Activated T-cell treated with anti-CD3 and anti-CD28 coated beads, Interleukin-2, amount 50 U/mL, for 24 hours (primary cell): ENCODE measurements around the gene CNTRL.
A peak's percentile ranks its signal among the peaks of the same experiment; 100 is the strongest.

Experiments used
- DNase-seq: peaks from one replicate; pipeline ENCODE4 v3.0.0-alpha.2; 2020
- H3K27ac Mint-ChIP-seq: 2 replicates; pipeline ENCODE4 v1.8.0; 2020; ENCODE audit warnings: mild to moderate bottlenecking, mixed read lengths
- H3K27me3 Mint-ChIP-seq: 2 replicates; pipeline ENCODE4 v1.8.0; 2020; ENCODE audit warnings: mixed read lengths
- H3K36me3 Mint-ChIP-seq: 2 replicates; pipeline ENCODE4 v1.8.0; 2020; ENCODE audit warnings: low read depth, mixed read lengths
- H3K4me1 Mint-ChIP-seq: 2 replicates; pipeline ENCODE4 v1.8.0; 2020; ENCODE audit warnings: low read depth, mixed read lengths
- H3K4me3 Mint-ChIP-seq: 2 replicates; pipeline ENCODE4 v1.8.0; 2020; ENCODE audit warnings: mild to moderate bottlenecking, moderate library complexity, mixed read lengths
- H3K9me3 Mint-ChIP-seq: 2 replicates; pipeline ENCODE4 v1.8.0; 2020; ENCODE audit warnings: mixed read lengths

CNTRL gene

GRCh38 chr9:121204611-121205010 is 129.9 kb downstream of the CNTRL start:
- Mint-ChIP-seq H3K4me3 (no peak overlapping the region), H3K36me3 (peaks cover 21% of the 10 kb centered on the region)

GRCh38 chr9:121206516-121207370 is 132.0 kb downstream of the CNTRL start:
- Mint-ChIP-seq H3K27ac (no peak overlapping the region), H3K4me1 (peaks cover 31% of the 10 kb centered on the region), H3K27me3 (no peaks in the 10 kb centered on the region), H3K9me3 (no peaks in the 10 kb centered on the region), H3K36me3 (peaks cover 6% of the 10 kb centered on the region), H3K4me3 (no peak overlapping the region)
- DNase-seq, result no peak

More at GRCh38 chr9:121204611-121205010, 129.9 kb downstream of the CNTRL start:
- Mint-ChIP-seq H3K9me3 (no peaks in the 10 kb centered on the region), H3K27ac (no peak overlapping the region), H3K27me3 (no peaks in the 10 kb centered on the region), H3K4me1 (peaks cover 36% of the 10 kb centered on the region)
- no peak for DNase-seq

- no peaks in the 10 kb centered on the region for H3K27me3 Mint-ChIP-seq
- no peaks in the 10 kb centered on the region for H3K9me3 Mint-ChIP-seq
- peaks cover 25% of the 10 kb centered on the region for H3K4me1 Mint-ChIP-seq
- no peak overlapping the region for H3K27ac Mint-ChIP-seq
- no peak for DNase-seq
- H3K4me3 Mint-ChIP-seq, result no peak overlapping the region
- H3K36me3 Mint-ChIP-seq, result peaks cover 2% of the 10 kb centered on the region
These were observed 132.7 kb downstream of the CNTRL start for GRCh38 chr9:121207371-121207940.

GRCh38 chr9:121210536-121210935 is 135.8 kb downstream of the CNTRL start:
- H3K4me3 Mint-ChIP-seq, result no peak overlapping the region
- H3K9me3 Mint-ChIP-seq, result no peaks in the 10 kb centered on the region
- H3K36me3 Mint-ChIP-seq, result peaks cover 2% of the 10 kb centered on the region
- H3K27ac Mint-ChIP-seq, result no peak overlapping the region
- no peaks in the 10 kb centered on the region for H3K27me3 Mint-ChIP-seq
- H3K4me1 Mint-ChIP-seq, result peaks cover 22% of the 10 kb centered on the region
- DNase-seq, result no peak

- Mint-ChIP-seq H3K4me3 (no peak overlapping the region), H3K27me3 (no peaks in the 10 kb centered on the region), H3K27ac (peak overlapping the region; percentile 45), H3K36me3 (peaks cover 2% of the 10 kb centered on the region), H3K9me3 (no peaks in the 10 kb centered on the region), H3K4me1 (peaks cover 8% of the 10 kb centered on the region)
- peak; percentile 80 for DNase-seq
These were observed 138.5 kb downstream of the CNTRL start for GRCh38 chr9:121213136-121213806.

- Mint-ChIP-seq H3K4me3 (no peak overlapping the region), H3K27ac (no peak overlapping the region), H3K36me3 (peaks cover 2% of the 10 kb centered on the region), H3K4me1 (peaks cover 8% of the 10 kb centered on the region), H3K27me3 (no peaks in the 10 kb centered on the region), H3K9me3 (no peaks in the 10 kb centered on the region)
- DNase-seq, result no peak
These were observed 139.2 kb downstream of the CNTRL start for GRCh38 chr9:121214005-121214404.

- no peak for DNase-seq
- Mint-ChIP-seq H3K4me1 (peaks cover 8% of the 10 kb centered on the region), H3K27ac (no peak overlapping the region), H3K9me3 (no peaks in the 10 kb centered on the region), H3K27me3 (no peaks in the 10 kb centered on the region), H3K4me3 (no peak overlapping the region), H3K36me3 (no peaks in the 10 kb centered on the region)
These were observed 141.6 kb downstream of the CNTRL start for GRCh38 chr9:121216271-121216805.

- Mint-ChIP-seq H3K36me3 (no peaks in the 10 kb centered on the region), H3K9me3 (no peaks in the 10 kb centered on the region), H3K4me3 (no peak overlapping the region), H3K27me3 (no peaks in the 10 kb centered on the region), H3K27ac (no peak overlapping the region), H3K4me1 (peaks cover 8% of the 10 kb centered on the region)
- DNase-seq, result no peak
These were observed 143.0 kb downstream of the CNTRL start for GRCh38 chr9:121217609-121218292.

GRCh38 chr9:121218357-121219027 is 143.7 kb downstream of the CNTRL start:
- Mint-ChIP-seq H3K4me3 (no peak overlapping the region), H3K36me3 (no peaks in the 10 kb centered on the region), H3K9me3 (no peaks in the 10 kb centered on the region), H3K27me3 (no peaks in the 10 kb centered on the region), H3K27ac (no peak overlapping the region), H3K4me1 (peaks cover 5% of the 10 kb centered on the region)
- DNase-seq, result no peak

GRCh38 chr9:121219530-121219929 is 144.8 kb downstream of the CNTRL start:
- H3K36me3 Mint-ChIP-seq, result no peaks in the 10 kb centered on the region
- no peak for DNase-seq
- H3K4me3 Mint-ChIP-seq, result no peak overlapping the region
- H3K27ac Mint-ChIP-seq, result no peak overlapping the region
- H3K27me3 Mint-ChIP-seq, result no peaks in the 10 kb centered on the region
- H3K4me1 Mint-ChIP-seq, result peaks cover 5% of the 10 kb centered on the region
- H3K9me3 Mint-ChIP-seq, result no peaks in the 10 kb centered on the region

GRCh38 chr9:121220996-121221663 is 146.4 kb downstream of the CNTRL start:
- no peak overlapping the region for H3K4me3 Mint-ChIP-seq
- no peaks in the 10 kb centered on the region for H3K9me3 Mint-ChIP-seq
- no peak overlapping the region for H3K27ac Mint-ChIP-seq
- no peaks in the 10 kb centered on the region for H3K27me3 Mint-ChIP-seq
- peaks cover 5% of the 10 kb centered on the region for H3K4me1 Mint-ChIP-seq
- no peak for DNase-seq
- H3K36me3 Mint-ChIP-seq, result no peaks in the 10 kb centered on the region

- DNase-seq, result no peak
- Mint-ChIP-seq H3K9me3 (no peaks in the 10 kb centered on the region), H3K4me1 (peaks cover 5% of the 10 kb centered on the region), H3K27ac (no peak overlapping the region), H3K4me3 (no peak overlapping the region), H3K36me3 (no peaks in the 10 kb centered on the region), H3K27me3 (no peaks in the 10 kb centered on the region)
These were observed 146.9 kb downstream of the CNTRL start for GRCh38 chr9:121221664-121222055.

GRCh38 chr9:121222524-121223171 is 147.9 kb downstream of the CNTRL start:
- no peak overlapping the region for H3K4me3 Mint-ChIP-seq
- H3K27me3 Mint-ChIP-seq, result no peaks in the 10 kb centered on the region
- H3K27ac Mint-ChIP-seq, result no peak overlapping the region
- H3K36me3 Mint-ChIP-seq, result no peaks in the 10 kb centered on the region
- no peaks in the 10 kb centered on the region for H3K9me3 Mint-ChIP-seq
- peaks cover 5% of the 10 kb centered on the region for H3K4me1 Mint-ChIP-seq
- DNase-seq, result no peak
